ENCODE data around the gene RBPJ. TPM values are rescaled to one million over a fixed set of nuclear protein-coding genes. Genes with fewer than 3 reads are reported as not detected.

The RBPJ gene
- total RNA-seq, 1 donor from 2014 or later = 120 TPM

DNA sequence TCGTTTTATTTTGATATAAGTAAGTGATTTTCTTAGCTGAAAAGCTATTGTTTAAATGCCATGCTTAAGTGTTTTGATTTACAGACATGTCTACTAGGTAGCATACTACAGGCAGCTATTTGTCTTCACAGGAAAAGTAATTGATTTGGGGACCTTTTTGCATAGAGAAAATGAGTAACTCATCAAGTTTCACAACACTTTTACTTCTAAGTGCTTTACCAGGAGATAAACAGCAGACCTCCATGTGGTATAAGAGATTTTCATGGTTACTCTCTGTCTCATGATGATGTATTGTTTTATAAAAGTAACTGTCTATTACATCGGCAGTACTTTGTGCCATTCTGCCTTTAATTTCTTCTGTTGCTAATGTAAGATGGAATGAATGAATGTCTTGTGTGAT is 28.7 kb downstream of the RBPJ start:
- no peaks in the 10 kb centered on the region for H3K36me3 ChIP-seq
- no peaks in the 10 kb centered on the region for H3K27me3 ChIP-seq
- no peak overlapping the region for H3K27ac Mint-ChIP-seq
- no peaks in the 10 kb centered on the region for H3K27me3 Mint-ChIP-seq (ENCODE audit: insufficient read depth, low read depth)
- no peak overlapping the region for H3K4me2 ChIP-seq
- H3F3A ChIP-seq (ENCODE audit: low read depth) = peaks cover 4% of the 10 kb centered on the region
- H3K27ac ChIP-seq = no peak overlapping the region
- peaks cover 8% of the 10 kb centered on the region for H3K4me1 ChIP-seq
- TF ChIP-seq CTCF (IDR thresholded peaks at IDR 0.05) (no peak), EZH2phosphoT487 (IDR thresholded peaks at IDR 0.05) (no peak), EZH2 (IDR thresholded peaks at IDR 0.05) (no peak)
- H2AFZ ChIP-seq (replicated peaks) = no peak overlapping the region
- no peak overlapping the region for H3K4me3 ChIP-seq
- no peak for DNase-seq (ENCODE audit: low spot score)
- H3K36me3 Mint-ChIP-seq = peaks cover 30% of the 10 kb centered on the region
- H3K9ac ChIP-seq = no peak overlapping the region
- H3K9me3 ChIP-seq (ENCODE audit: low read depth) = no peaks in the 10 kb centered on the region
- H3K9me3 Mint-ChIP-seq = peaks cover 5% of the 10 kb centered on the region
- peaks cover 75% of the 10 kb centered on the region for H4K20me1 ChIP-seq (ENCODE audit: low read depth)
- H3K4me1 Mint-ChIP-seq = peaks cover 3% of the 10 kb centered on the region
- H3K4me3 Mint-ChIP-seq = no peak overlapping the region
- peaks cover 99% of the 10 kb centered on the region for H3K79me2 ChIP-seq (ENCODE audit: low read depth)

DNA sequence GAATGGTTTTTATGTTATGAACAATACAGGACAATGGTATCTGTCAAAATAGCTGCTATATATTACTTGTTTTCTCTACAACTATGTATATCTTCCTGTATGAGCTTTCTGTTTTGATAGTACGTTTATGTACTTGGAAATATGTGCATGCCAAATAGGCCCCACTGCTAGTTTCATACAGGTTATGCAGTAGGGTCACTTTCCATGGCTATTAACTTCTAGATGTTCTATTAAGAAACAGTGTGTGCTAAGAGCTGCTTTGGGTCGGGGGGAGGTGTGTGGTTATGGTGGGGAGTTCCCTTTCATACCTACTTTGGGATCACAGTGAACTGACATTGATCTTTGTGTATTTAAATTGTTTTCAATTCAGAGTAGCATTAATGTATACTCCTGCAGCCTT is 30.9 kb downstream of the RBPJ start:
- Mint-ChIP-seq H3K27ac (no peak overlapping the region), H3K36me3 (peaks cover 23% of the 10 kb centered on the region)
- no peaks in the 10 kb centered on the region for H3F3A ChIP-seq (ENCODE audit: low read depth)

DNA sequence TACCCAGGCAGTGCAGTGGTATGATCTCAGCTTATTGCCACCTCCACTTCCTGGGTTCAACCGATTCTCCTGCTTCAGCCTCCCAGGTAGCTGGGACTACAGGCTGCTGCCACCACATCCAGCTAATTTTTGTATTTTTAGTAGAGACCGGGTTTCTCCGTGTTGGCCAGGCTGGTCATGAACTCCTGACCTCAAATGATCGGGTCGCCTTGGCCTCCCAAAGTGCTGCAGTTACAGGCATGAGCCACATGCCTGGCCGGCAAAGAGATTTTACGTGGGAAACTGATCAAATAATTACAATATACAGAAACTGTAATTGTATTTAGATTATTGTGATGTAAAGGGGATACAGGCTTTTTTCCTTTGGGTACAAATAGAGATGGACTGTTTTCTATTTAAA is 33.7 kb downstream of the RBPJ start:
- H3K9ac ChIP-seq = no peak overlapping the region
- H2AFZ ChIP-seq (replicated peaks) = no peak overlapping the region
- no peak overlapping the region for H3K4me3 ChIP-seq
- TF ChIP-seq CTCF (IDR thresholded peaks at IDR 0.05) = no peak
- TF ChIP-seq EZH2phosphoT487 (IDR thresholded peaks at IDR 0.05) = no peak
- no peak for TF ChIP-seq EZH2 (IDR thresholded peaks at IDR 0.05)
- no peak overlapping the region for H3K4me3 Mint-ChIP-seq
- H3K27me3 ChIP-seq = no peaks in the 10 kb centered on the region
- H3K9me3 ChIP-seq (ENCODE audit: low read depth) = no peaks in the 10 kb centered on the region
- H3F3A ChIP-seq (ENCODE audit: low read depth) = no peaks in the 10 kb centered on the region
- peaks cover 78% of the 10 kb centered on the region for H4K20me1 ChIP-seq (ENCODE audit: low read depth)
- H3K9me3 Mint-ChIP-seq = peaks cover 3% of the 10 kb centered on the region
- no peaks in the 10 kb centered on the region for H3K27me3 Mint-ChIP-seq (ENCODE audit: insufficient read depth, low read depth)
- DNase-seq (ENCODE audit: low spot score) = no peak
- no peak overlapping the region for H3K27ac ChIP-seq
- peaks cover 17% of the 10 kb centered on the region for H3K36me3 Mint-ChIP-seq
- H3K27ac Mint-ChIP-seq = no peak overlapping the region
- peaks cover 99% of the 10 kb centered on the region for H3K79me2 ChIP-seq (ENCODE audit: low read depth)
- no peak overlapping the region for H3K4me2 ChIP-seq
- H3K4me1 Mint-ChIP-seq = peaks cover 3% of the 10 kb centered on the region
- no peaks in the 10 kb centered on the region for H3K4me1 ChIP-seq
- no peaks in the 10 kb centered on the region for H3K36me3 ChIP-seq

More for the DNA sequence above, 30.9 kb downstream of the RBPJ start:
- H3K9ac ChIP-seq = no peak overlapping the region
- H3K9me3 ChIP-seq (ENCODE audit: low read depth) = no peaks in the 10 kb centered on the region
- H3K9me3 Mint-ChIP-seq = peaks cover 5% of the 10 kb centered on the region
- no peaks in the 10 kb centered on the region for H3K27me3 Mint-ChIP-seq (ENCODE audit: insufficient read depth, low read depth)
- H3K4me1 ChIP-seq = no peaks in the 10 kb centered on the region
- H4K20me1 ChIP-seq (ENCODE audit: low read depth) = peaks cover 75% of the 10 kb centered on the region
- H3K27ac ChIP-seq = no peak overlapping the region
- H3K36me3 ChIP-seq = no peaks in the 10 kb centered on the region
- TF ChIP-seq EZH2phosphoT487 (IDR thresholded peaks at IDR 0.05) = no peak
- TF ChIP-seq CTCF (IDR thresholded peaks at IDR 0.05) = no peak
- TF ChIP-seq EZH2 (IDR thresholded peaks at IDR 0.05) = no peak
- H2AFZ ChIP-seq (replicated peaks) = no peak overlapping the region
- H3K4me2 ChIP-seq = no peak overlapping the region
- no peak overlapping the region for H3K4me3 Mint-ChIP-seq
- no peak overlapping the region for H3K4me3 ChIP-seq
- no peaks in the 10 kb centered on the region for H3K27me3 ChIP-seq
- DNase-seq (ENCODE audit: low spot score) = no peak
- peaks cover 3% of the 10 kb centered on the region for H3K4me1 Mint-ChIP-seq
- H3K79me2 ChIP-seq (ENCODE audit: low read depth) = peaks cover 99% of the 10 kb centered on the region
